Breast epithelium (tissue), 3 donors: Measurements from ENCODE around the gene NOL8.

ENCODE experiments used
- POLR2A ChIP-seq: fragments of 450-650 bp; IDR thresholded peaks from one replicate; pipeline ENCODE4 v1.6.1; 2016; ENCODE audit warnings: antibody characterized with exemption, mild to moderate bottlenecking, moderate library complexity
- TF ChIP-seq, protein P1 (sequence below), 3 donors: fragments of 450-650 bp; IDR thresholded peaks; one replicate each; pipeline ENCODE4 v1.5.1; 2016 to 2017; ENCODE audit warnings: antibody characterized with exemption in 3 of 3, mild to moderate bottlenecking in 3 of 3, moderate library complexity in 3 of 3

- TF ChIP-seq, protein P1, sequence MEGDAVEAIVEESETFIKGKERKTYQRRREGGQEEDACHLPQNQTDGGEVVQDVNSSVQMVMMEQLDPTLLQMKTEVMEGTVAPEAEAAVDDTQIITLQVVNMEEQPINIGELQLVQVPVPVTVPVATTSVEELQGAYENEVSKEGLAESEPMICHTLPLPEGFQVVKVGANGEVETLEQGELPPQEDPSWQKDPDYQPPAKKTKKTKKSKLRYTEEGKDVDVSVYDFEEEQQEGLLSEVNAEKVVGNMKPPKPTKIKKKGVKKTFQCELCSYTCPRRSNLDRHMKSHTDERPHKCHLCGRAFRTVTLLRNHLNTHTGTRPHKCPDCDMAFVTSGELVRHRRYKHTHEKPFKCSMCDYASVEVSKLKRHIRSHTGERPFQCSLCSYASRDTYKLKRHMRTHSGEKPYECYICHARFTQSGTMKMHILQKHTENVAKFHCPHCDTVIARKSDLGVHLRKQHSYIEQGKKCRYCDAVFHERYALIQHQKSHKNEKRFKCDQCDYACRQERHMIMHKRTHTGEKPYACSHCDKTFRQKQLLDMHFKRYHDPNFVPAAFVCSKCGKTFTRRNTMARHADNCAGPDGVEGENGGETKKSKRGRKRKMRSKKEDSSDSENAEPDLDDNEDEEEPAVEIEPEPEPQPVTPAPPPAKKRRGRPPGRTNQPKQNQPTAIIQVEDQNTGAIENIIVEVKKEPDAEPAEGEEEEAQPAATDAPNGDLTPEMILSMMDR (IDR thresholded peaks at IDR 0.05): no peak
- no peak for TF ChIP-seq POLR2A
Observed at GRCh38 chr9:92289708-92290390, 35.3 kb downstream of the NOL8 start.
